Upper lobe of left lung (tissue), 6 donors: ENCODE data around the gene PAK6. TPM values are rescaled to one million over a fixed set of nuclear protein-coding genes. Genes with fewer than 3 reads are reported as not detected.

Experiments
- ATAC-seq, 2 donors: fragments of 200-7000 bp; cut with Tn5 transposase; one replicate each; pipeline ENCODE4 v1.9.1; 2022; ENCODE audit warnings: mild to moderate bottlenecking in 2 of 2, moderate library complexity in 2 of 2; ENCODE audit not compliant: low FRiP score in 2 of 2
- DNase-seq, 2 donors: peaks; one replicate each; pipeline ENCODE4 v3.0.0-alpha.2; 2019 to 2020
- H3K27ac ChIP-seq, 4 donors: fragments of 200-600 bp; sonication (generic); one replicate each; pipeline ENCODE4 v1.5.1; 2016 to 2019
- H3K27me3 ChIP-seq, 4 donors: fragments of 200-600 bp; sonication (generic); one replicate each; pipeline ENCODE4 v1.5.1; 2017 to 2019
- H3K36me3 ChIP-seq, 4 donors: fragments of 200-600 bp; sonication (generic); one replicate each; pipeline ENCODE4 v1.5.1; 2016 to 2019
- H3K4me1 ChIP-seq, 4 donors: fragments of 200-600 bp; sonication (generic); one replicate each; pipeline ENCODE4 v1.5.1; 2018 to 2019
- H3K4me3 ChIP-seq, 4 donors: fragments of 200-600 bp; sonication (generic); one replicate each; pipeline ENCODE4 v1.5.1; 2017 to 2019; ENCODE audit warnings: mild to moderate bottlenecking in 2 of 4, moderate library complexity in 1 of 4
- H3K9me3 ChIP-seq, 4 donors: fragments of 200-600 bp; sonication (generic); one replicate each; pipeline ENCODE4 v1.5.1; 2018 to 2019
- CTCF ChIP-seq, 6 experiments: fragments of 450-650 bp in 4 of 6; fragments of 200-600 bp in 2 of 6; sonication (generic) in 2 of 6; IDR thresholded peaks; one replicate each; pipeline ENCODE4 v1.5.1; 2016 to 2019; ENCODE audit warnings: antibody characterized with exemption in 6 of 6
- EP300 ChIP-seq, 4 donors: sonication (generic); formaldehyde crosslinking; IDR thresholded peaks; one replicate each; pipeline ENCODE4 v1.5.1; 2017; ENCODE audit warnings: antibody characterized with exemption in 4 of 4, control low read depth in 2 of 4
- POLR2A ChIP-seq, 4 donors: fragments of 450-650 bp; IDR thresholded peaks; one replicate each; pipeline ENCODE4 v1.5.1; 2016 to 2017; ENCODE audit warnings: antibody characterized with exemption in 4 of 4, mild to moderate bottlenecking in 2 of 4
- POLR2AphosphoS5 ChIP-seq, 2 donors: sonication (generic); formaldehyde crosslinking; IDR thresholded peaks; one replicate each; pipeline ENCODE4 v1.5.1; 2017; ENCODE audit warnings: antibody characterized with exemption in 2 of 2
- WGBS, 2 donors: methylation state at CpG; one replicate each; pipeline ENCODE4 v1.1.5; 2017 to 2018; 5-methylcytosine and 5-hydroxymethylcytosine counted together
- total RNA-seq, 6 donors: library from RNA; depleted of rRNA in 4 of 6; stranded (reverse); fragments of >200 nt in 4 of 6; gene quantifications; one replicate each; pipeline versions ENCODE4 v1.1.0 to v1.2.1, GENCODE V29; 2016 to 2021
- donor health status: DM: no; HTN: no; CAD: no; lungs with moderate emphysema.
- donor health status: DM: no; HTN: yes; CAD: no; lungs with severe emphysema.

Gene PAK6
- total RNA-seq, 6 donors from 2014 or later: 4.5 to 23.4 (median 15.0) TPM

- H3K9me3 ChIP-seq: no peaks in the 10 kb centered on the region
- TF ChIP-seq EP300 (IDR thresholded peaks at IDR 0.05) (no peak), POLR2AphosphoS5 (IDR thresholded peaks at IDR 0.05) (no peak), POLR2A (IDR thresholded peaks at IDR 0.05) (no peak), CTCF (IDR thresholded peaks at IDR 0.05) (no peak)
- no peak for DNase-seq
Observed at GRCh38 chr15:40280260-40281056, 41.6 kb downstream of the PAK6 start.

GRCh38 chr15:40281057-40281800 is 42.4 kb downstream of the PAK6 start:
- ATAC-seq (no peak), DNase-seq (peak in 1 of 2 donors; percentile 73)
- WGBS, 2 donors: 61 to 63% methylated on average over 22 to 25 of the region's 43 CpGs
- TF ChIP-seq POLR2A (IDR thresholded peaks at IDR 0.05): no peak
- TF ChIP-seq EP300 (IDR thresholded peaks at IDR 0.05): no peak
- no peak for TF ChIP-seq POLR2AphosphoS5 (IDR thresholded peaks at IDR 0.05)
- TF ChIP-seq CTCF (IDR thresholded peaks at IDR 0.05): no peak
- Histone ChIP-seq H3K9me3 (no peaks in the 10 kb centered on the region), H3K27ac (no peak overlapping the region), H3K36me3 (no peaks in the 10 kb centered on the region), H3K27me3 (peaks cover 1 to 48% (median 30%) of the 10 kb centered on the region in 4 donors), H3K4me3 (peak overlapping the region in 3 of 4 donors; percentile 41 to 56 (median 54)), H3K4me1 (peaks cover 31 to 45% (median 43%) of the 10 kb centered on the region in 4 donors)

More at GRCh38 chr15:40280260-40281056, 41.6 kb downstream of the PAK6 start:
- Histone ChIP-seq H3K27ac (no peak overlapping the region), H3K4me3 (no peak overlapping the region), H3K4me1 (peaks cover 29 to 43% (median 40%) of the 10 kb centered on the region in 4 donors), H3K36me3 (no peaks in the 10 kb centered on the region), H3K27me3 (peaks cover 1 to 48% (median 30%) of the 10 kb centered on the region in 4 donors)
- ATAC-seq: no peak
- WGBS, 2 donors: 55 to 63% methylated on average over 24 to 29 of the region's 30 CpGs

- peaks cover 1 to 48% (median 30%) of the 10 kb centered on the region in 4 donors for H3K27me3 ChIP-seq
- peak overlapping the region in 3 of 4 donors; percentile 41 to 56 (median 54) for H3K4me3 ChIP-seq
Observed at GRCh38 chr15:40281801-40282146, 42.9 kb downstream of the PAK6 start.

More at GRCh38 chr15:40281801-40282146, 42.9 kb downstream of the PAK6 start:
- no peak for TF ChIP-seq POLR2A (IDR thresholded peaks at IDR 0.05)
- TF ChIP-seq POLR2AphosphoS5 (IDR thresholded peaks at IDR 0.05): no peak
- no peak for TF ChIP-seq EP300 (IDR thresholded peaks at IDR 0.05)
- TF ChIP-seq CTCF (IDR thresholded peaks at IDR 0.05): no peak
- Histone ChIP-seq H3K36me3 (no peaks in the 10 kb centered on the region), H3K27ac (no peak overlapping the region), H3K9me3 (no peaks in the 10 kb centered on the region), H3K4me1 (peaks cover 31 to 45% (median 43%) of the 10 kb centered on the region in 4 donors)
- no peak for ATAC-seq
- no peak for DNase-seq
- 5% methylated on average over 11 of the region's 51 CpGs; no CpG with 5 or more reads in 1 of the 2 donors for WGBS, 2 donors
